Left lung (tissue), 10 donors: ENCODE results near the gene DMAP1. TPM values are rescaled to one million over a fixed set of nuclear protein-coding genes. Genes with fewer than 3 reads are reported as not detected.
A peak's percentile ranks its signal among the peaks of the same experiment; 100 is the strongest.

ENCODE experiments used
- ATAC-seq: fragments of 200-7000 bp; cut with Tn5 transposase; one replicate; pipeline ENCODE4 v1.9.1; 2020; ENCODE audit warnings: moderate library complexity
- DNase-seq, 4 donors: peaks; one replicate each; pipeline ENCODE4 v3.0.0-alpha.2; 2013 to 2020
- H3K27ac ChIP-seq, 2 donors: fragments of 200-600 bp; sonication (generic) in 1 of 2; one replicate each; pipeline versions ENCODE4 v1.5.0 to v1.8.0; 2020 to 2021
- H3K27me3 ChIP-seq, 2 donors: fragments of 200-600 bp; sonication (generic) in 1 of 2; one replicate each; pipeline versions ENCODE4 v1.5.0 to v1.8.0; 2020 to 2021
- H3K36me3 ChIP-seq, 2 donors: fragments of 200-600 bp; sonication (generic) in 1 of 2; one replicate each; pipeline versions ENCODE4 v1.5.0 to v1.8.0; 2020 to 2021
- H3K4me1 ChIP-seq, 2 donors: fragments of 200-600 bp; one replicate each; pipeline ENCODE4 v1.8.0; 2021
- H3K4me3 ChIP-seq, 2 donors: fragments of 200-600 bp; sonication (generic) in 1 of 2; one replicate each; pipeline versions ENCODE4 v1.5.0 to v1.8.0; 2020 to 2021; ENCODE audit warnings: mild to moderate bottlenecking in 1 of 2
- H3K9me3 ChIP-seq, 2 donors: fragments of 200-600 bp; sonication (generic) in 1 of 2; one replicate each; pipeline versions ENCODE4 v1.5.0 to v1.8.0; 2020 to 2021
- CTCF ChIP-seq, 2 donors: fragments of 200-600 bp; sonication (generic) in 1 of 2; IDR thresholded peaks; one replicate each; pipeline versions ENCODE4 v1.5.0 to v1.8.0; 2021; ENCODE audit warnings: antibody characterized with exemption in 2 of 2
- intact Hi-C, 2 donors: fragments of 100-400 bp; cut with DNase I; formaldehyde crosslinking; loops; one replicate each; pipeline versions ENCODE4 v1.11.2 to v1.14.2; 2022
- polyA plus RNA-seq, 6 donors: library from polyadenylated mRNA; unstranded; fragments of 120-200 nt; gene quantifications; one replicate each; pipeline ENCODE4 v1.2.1, GENCODE V29; 2013; ENCODE audit not compliant: insufficient read length in 6 of 6
- total RNA-seq, 2 donors: library from RNA; stranded (reverse); fragmentation: NEBNext Ultra II Directional; extraction: Animal tissue kit (Norgen Biotek cat#: 25700); gene quantifications; one replicate each; pipeline ENCODE4 v1.2.1, GENCODE V29; 2021
- donor health status: DM: no; HTN: yes; CAD: no.
- donor health status: DM: no; HTN: no; CAD: no.

Gene DMAP1
- total and polyA plus RNA-seq, 8 donors, result 25.6 to 76.2 (median 66.5) TPM

- no peak for TF ChIP-seq CTCF (IDR thresholded peaks at IDR 0.05)
- peaks cover 0 to 29% of the 10 kb centered on the region in 2 donors for H3K4me1 ChIP-seq
- DNase-seq, result peak in 2 of 4 donors; percentile 36 to 57
- H3K27me3 ChIP-seq, result no peaks in the 10 kb centered on the region
- H3K27ac ChIP-seq, result peak overlapping the region in 1 of 2 donors; percentile 0
- no peak overlapping the region for H3K4me3 ChIP-seq
- H3K36me3 ChIP-seq, result peaks cover 0 to 11% of the 10 kb centered on the region in 2 donors
- intact Hi-C loops, result no loop called here
- no peak for ATAC-seq
- no peaks in the 10 kb centered on the region for H3K9me3 ChIP-seq
Measured at GRCh38 chr1:44239331-44239960, 26.2 kb downstream of the DMAP1 start.

GRCh38 chr1:44239961-44240371 is 26.7 kb downstream of the DMAP1 start:
- H3K4me3 ChIP-seq, result no peak overlapping the region
- ATAC-seq (peak; percentile 7), DNase-seq (peak in 2 of 4 donors; percentile 11 to 54)
- intact Hi-C loops, result no loop called here
- TF ChIP-seq CTCF (IDR thresholded peaks at IDR 0.05), result no peak
- H3K27me3 ChIP-seq, result no peaks in the 10 kb centered on the region
- H3K27ac ChIP-seq, result peak overlapping the region in 1 of 2 donors; percentile 0
- H3K4me1 ChIP-seq, result peaks cover 0 to 29% of the 10 kb centered on the region in 2 donors
- peaks cover 0 to 11% of the 10 kb centered on the region in 2 donors for H3K36me3 ChIP-seq
- no peaks in the 10 kb centered on the region for H3K9me3 ChIP-seq

GRCh38 chr1:44240802-44241671 is 27.8 kb downstream of the DMAP1 start:
- Histone ChIP-seq H3K36me3 (peaks cover 0 to 11% of the 10 kb centered on the region in 2 donors), H3K27me3 (no peaks in the 10 kb centered on the region), H3K4me3 (no peak overlapping the region), H3K4me1 (peaks cover 0 to 29% of the 10 kb centered on the region in 2 donors), H3K27ac (no peak overlapping the region), H3K9me3 (no peaks in the 10 kb centered on the region)
- intact Hi-C loops, result no loop called here
- DNase-seq (peak in 1 of 4 donors; percentile 23), ATAC-seq (peak; percentile 69)
- no peak for TF ChIP-seq CTCF (IDR thresholded peaks at IDR 0.05)

- DNase-seq (peak in 1 of 4 donors; percentile 54), ATAC-seq (no peak)
- intact Hi-C loops, result no loop called here
- H3K4me3 ChIP-seq, result no peak overlapping the region
- TF ChIP-seq CTCF (IDR thresholded peaks at IDR 0.05), result no peak
- H3K27ac ChIP-seq, result no peak overlapping the region
- no peaks in the 10 kb centered on the region for H3K27me3 ChIP-seq
- H3K4me1 ChIP-seq, result peaks cover 0 to 29% of the 10 kb centered on the region in 2 donors
- peaks cover 0 to 16% of the 10 kb centered on the region in 2 donors for H3K36me3 ChIP-seq
- no peaks in the 10 kb centered on the region for H3K9me3 ChIP-seq
Measured at GRCh38 chr1:44242746-44243145, 29.5 kb downstream of the DMAP1 start.
